Mucosa of descending colon (tissue), 3 donors: ENCODE results near the gene RAB3D. TPM values are rescaled to one million over a fixed set of nuclear protein-coding genes. Genes with fewer than 3 reads are reported as not detected.
"Not testable (repeated sequence)": the region's sequence is repeated elsewhere in the genome, so short reads cannot be mapped to it uniquely, and the experiment has no call there.

ENCODE experiments used
- ATAC-seq: fragments of 200-7000 bp; cut with Tn5 transposase; one replicate; pipeline ENCODE4 v1.9.1; 2020; ENCODE audit warnings: mild to moderate bottlenecking, moderate library complexity
- DNase-seq, 3 donors: peaks; one replicate each; pipeline ENCODE4 v3.0.0-alpha.2; 2020
- H3K36me3 ChIP-seq: fragments of 200-600 bp; one replicate; pipeline ENCODE4 v1.8.0; 2021; ENCODE audit warnings: low read depth, mild to moderate bottlenecking
- H3K4me1 ChIP-seq: fragments of 200-600 bp; one replicate; pipeline ENCODE4 v1.8.0; 2021; ENCODE audit warnings: low read depth, mild to moderate bottlenecking
- H3K4me3 ChIP-seq: fragments of 200-600 bp; one replicate; pipeline ENCODE4 v1.8.0; 2021; ENCODE audit warnings: mild to moderate bottlenecking
- H3K9me3 ChIP-seq: fragments of 200-600 bp; one replicate; pipeline ENCODE4 v1.8.0; 2021; ENCODE audit warnings: mild to moderate bottlenecking
- CTCF ChIP-seq: fragments of 200-600 bp; IDR thresholded peaks from one replicate; pipeline ENCODE4 v1.8.0; 2022; ENCODE audit warnings: antibody characterized with exemption, mild to moderate bottlenecking
- intact Hi-C, 2 donors: fragments of 100-400 bp; cut with DNase I in 1 of 2; cut with micrococcal nuclease in 1 of 2; formaldehyde crosslinking; loops; one replicate each; pipeline versions ENCODE4 v1.11.0 to v1.11.1; 2022; cut with DNase I, micrococcal nuclease
- total RNA-seq, 3 donors: library from RNA; stranded (reverse); fragmentation: NEBNext Ultra II Directional in 2 of 3; extraction: Animal tissue kit (Norgen Biotek cat#: 25700) in 2 of 3; gene quantifications; one replicate each; pipeline versions ENCODE4 v1.2.1 to v1.2.4, GENCODE V29; 2021 to 2023
- donor health status: DM: no; HTN: no; CAD: no; lungs with moderate emphysema.
- donor health status: DM: no; HTN: no; CAD: no.
- donor health status: DM: no; HTN: yes; CAD: no.

RAB3D gene
- total RNA-seq, 3 donors from 2014 or later = 21.0 to 34.9 (median 33.9) TPM

- DNase-seq = peak; percentile 98 to 99 (median 99)
- intact Hi-C loops = no loop called here
- ATAC-seq = peak; percentile 96
These were observed 6.9 kb upstream of the RAB3D start, which contains the start of the genes CCDC159 and TMEM205 for GRCh38 chr19:11346104-11346940. TSS of gene CCDC159 (plus strand) at chr19:11346519. CDS start at chr19:11346607, 88 bp downstream. TSS of gene TMEM205 (minus strand) at chr19:11346268. CDS start at chr19:11345619, 649 bp downstream.

GRCh38 chr19:11345122-11345803 lies 5.8 kb upstream of the RAB3D start:
- Histone ChIP-seq H3K9me3 (no peaks in the 10 kb centered on the region), H3K4me3 (no peak overlapping the region), H3K36me3 (peaks cover 3% of the 10 kb centered on the region), H3K4me1 (peaks cover 25% of the 10 kb centered on the region)
- DNase-seq = peak in 1 of 3 donors; percentile 45
- no peak for ATAC-seq
- intact Hi-C loops = no loop called here
- TF ChIP-seq CTCF = no peak

More at GRCh38 chr19:11346104-11346940, 6.9 kb upstream of the RAB3D start, which contains the start of the genes CCDC159 and TMEM205:
- peaks cover 25% of the 10 kb centered on the region for H3K4me1 ChIP-seq
- peak; percentile 25 for TF ChIP-seq CTCF
- H3K4me3 ChIP-seq = peak within 1 kb of the TSS; percentile 44
- no peaks in the 10 kb centered on the region for H3K9me3 ChIP-seq
- peaks cover 3% of the 10 kb centered on the region for H3K36me3 ChIP-seq

GRCh38 chr19:11342429-11342828 lies 3.0 kb upstream of the RAB3D start:
- no peak overlapping the region for H3K4me3 ChIP-seq
- H3K36me3 ChIP-seq = peaks cover 3% of the 10 kb centered on the region
- DNase-seq = no peak
- intact Hi-C loops = no loop called here
- H3K9me3 ChIP-seq = no peaks in the 10 kb centered on the region
- ATAC-seq = no peak
- no peak for TF ChIP-seq CTCF
- H3K4me1 ChIP-seq = peaks cover 41% of the 10 kb centered on the region

- H3K4me1 ChIP-seq = peaks cover 30% of the 10 kb centered on the region
- not testable (repeated sequence) for H3K36me3 ChIP-seq
These were observed 626 bp upstream of the RAB3D start for GRCh38 chr19:11340099-11340467.

GRCh38 chr19:11338569-11339253 lies 746 bp downstream of the RAB3D start:
- no peak for TF ChIP-seq CTCF
- Histone ChIP-seq H3K36me3 (no peaks in the 10 kb centered on the region), H3K9me3 (no peaks in the 10 kb centered on the region), H3K4me3 (peak overlapping the region; percentile 67), H3K4me1 (peaks cover 16% of the 10 kb centered on the region)
- ATAC-seq = peak; percentile 49
- peak in 1 of 3 donors; percentile 58 for DNase-seq
- intact Hi-C loops = no loop called here

More at GRCh38 chr19:11340099-11340467, 626 bp upstream of the RAB3D start:
- intact Hi-C loops, DNase-seq, H3K4me3 ChIP-seq, H3K9me3 ChIP-seq, ATAC-seq: not testable (repeated sequence)
